Immature natural killer cell (primary cell): ENCODE data around the gene SIGLEC8. TPM values are rescaled to one million over a fixed set of nuclear protein-coding genes. Genes with fewer than 3 reads are reported as not detected.
A peak's percentile ranks its signal among the peaks of the same experiment; 100 is the strongest.
"Not testable (repeated sequence)": the region's sequence is repeated elsewhere in the genome, so short reads cannot be mapped to it uniquely, and the experiment has no call there.

Experiments used
- DNase-seq, 3 donors: peaks; one replicate each; pipeline ENCODE4 v3.0.0; 2022; ENCODE audit warnings: mixed read lengths in 1 of 3
- H3K27ac Mint-ChIP-seq, 6 donors: one replicate each; pipeline ENCODE4 v1.8.0; 2020; ENCODE audit warnings: mixed read lengths in 6 of 6, mild to moderate bottlenecking in 5 of 6, inconsistent platforms in 4 of 6, moderate library complexity in 3 of 6
- H3K27me3 Mint-ChIP-seq, 3 donors: one replicate each; pipeline ENCODE4 v1.8.0; 2020 to 2021; ENCODE audit warnings: low read depth in 3 of 3, mild to moderate bottlenecking in 3 of 3, mixed read lengths in 3 of 3, moderate library complexity in 3 of 3, inconsistent platforms in 1 of 3
- H3K36me3 Mint-ChIP-seq, 3 donors: one replicate each; pipeline ENCODE4 v1.8.0; 2020; ENCODE audit warnings: mixed read lengths in 3 of 3, inconsistent platforms in 2 of 3, mild to moderate bottlenecking in 2 of 3
- H3K4me1 Mint-ChIP-seq, 2 donors: one replicate each; pipeline ENCODE4 v1.8.0; 2020; ENCODE audit warnings: inconsistent platforms in 2 of 2, mild to moderate bottlenecking in 2 of 2, mixed read lengths in 2 of 2, moderate library complexity in 1 of 2
- H3K4me3 Mint-ChIP-seq, 5 donors: one replicate each; pipeline ENCODE4 v1.8.0; 2020; ENCODE audit warnings: mild to moderate bottlenecking in 5 of 5, mixed read lengths in 5 of 5, inconsistent platforms in 3 of 5, moderate library complexity in 3 of 5
- H3K9me3 Mint-ChIP-seq, 6 donors: one replicate each; pipeline ENCODE4 v1.8.0; 2020; ENCODE audit warnings: mild to moderate bottlenecking in 6 of 6, mixed read lengths in 6 of 6, inconsistent platforms in 4 of 6, moderate library complexity in 3 of 6
- polyA plus RNA-seq, 3 donors: library from polyadenylated mRNA; unstranded; fragments of 300-500 nt; fragmentation: Illumina TruSeq; gene quantifications; one replicate each; pipeline ENCODE4 v1.2.3, GENCODE V29; 2021

The SIGLEC8 gene
- polyA plus RNA-seq, 3 donors from 2014 or later: not detected

DNA sequence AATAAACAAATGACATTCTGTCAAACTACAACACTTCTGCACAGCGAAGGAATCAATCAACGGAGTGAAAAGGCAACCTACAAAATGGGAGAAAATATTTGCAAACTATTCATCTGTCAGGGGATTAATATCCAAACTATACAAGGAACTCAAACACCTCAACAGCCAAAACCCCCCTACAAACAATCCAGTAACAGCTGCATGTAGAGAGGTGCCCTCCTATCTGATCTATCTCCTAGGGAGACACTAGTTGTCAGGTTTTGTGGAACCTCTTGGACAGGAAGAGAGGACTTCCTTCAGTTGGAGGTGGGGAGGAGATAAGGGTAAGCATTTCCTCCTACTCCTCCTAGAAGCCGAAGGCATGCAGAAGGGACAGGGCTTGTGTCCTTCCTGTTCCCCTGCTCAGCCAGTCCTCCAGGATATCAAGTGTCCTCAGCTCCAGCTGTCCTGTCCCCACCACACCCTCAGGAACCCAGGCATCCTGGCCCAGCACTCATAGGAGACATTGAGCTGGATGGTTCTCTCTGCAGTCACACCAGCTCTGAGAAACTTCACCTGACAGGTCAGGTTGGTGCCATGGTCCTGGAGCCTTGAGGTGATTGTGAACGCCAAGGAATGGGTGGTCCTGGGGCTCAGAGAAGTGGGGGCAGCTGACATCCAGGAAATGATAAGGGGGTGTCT, 9.8 kb upstream of the SIGLEC8 start:
- Mint-ChIP-seq H3K27ac (no peak overlapping the region), H3K9me3 (no peaks in the 10 kb centered on the region), H3K27me3 (peaks cover 12 to 30% (median 14%) of the 10 kb centered on the region in 3 donors), H3K4me3 (no peak overlapping the region), H3K4me1 (peaks cover 10 to 28% of the 10 kb centered on the region in 2 donors), H3K36me3 (no peaks in the 10 kb centered on the region)
- no peak for DNase-seq

DNA sequence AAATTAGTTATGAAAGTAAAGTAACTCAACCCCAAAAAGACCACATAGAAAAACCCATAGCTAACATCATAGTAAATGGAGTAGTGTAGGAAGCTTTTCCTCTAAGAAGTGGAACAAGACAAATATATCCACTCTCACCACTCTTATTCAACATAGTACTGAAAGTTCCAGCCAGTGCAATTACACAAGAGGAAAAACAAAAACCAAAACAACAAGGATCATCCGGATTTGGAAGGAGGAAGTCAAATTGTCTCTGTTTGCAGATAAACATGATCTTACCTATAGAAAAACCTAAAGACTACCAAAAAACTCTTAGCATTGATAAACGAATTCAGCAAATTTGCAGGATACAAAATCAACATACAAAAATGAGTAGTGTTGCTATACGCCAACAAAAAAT, 8.5 kb upstream of the SIGLEC8 start:
- Mint-ChIP-seq H3K36me3 (no peaks in the 10 kb centered on the region), H3K27me3 (peaks cover 10 to 32% (median 15%) of the 10 kb centered on the region in 3 donors), H3K4me3 (no peak overlapping the region), H3K4me1 (peaks cover 17 to 35% of the 10 kb centered on the region in 2 donors), H3K27ac (no peak overlapping the region), H3K9me3 (no peaks in the 10 kb centered on the region)
- DNase-seq: no peak

DNA sequence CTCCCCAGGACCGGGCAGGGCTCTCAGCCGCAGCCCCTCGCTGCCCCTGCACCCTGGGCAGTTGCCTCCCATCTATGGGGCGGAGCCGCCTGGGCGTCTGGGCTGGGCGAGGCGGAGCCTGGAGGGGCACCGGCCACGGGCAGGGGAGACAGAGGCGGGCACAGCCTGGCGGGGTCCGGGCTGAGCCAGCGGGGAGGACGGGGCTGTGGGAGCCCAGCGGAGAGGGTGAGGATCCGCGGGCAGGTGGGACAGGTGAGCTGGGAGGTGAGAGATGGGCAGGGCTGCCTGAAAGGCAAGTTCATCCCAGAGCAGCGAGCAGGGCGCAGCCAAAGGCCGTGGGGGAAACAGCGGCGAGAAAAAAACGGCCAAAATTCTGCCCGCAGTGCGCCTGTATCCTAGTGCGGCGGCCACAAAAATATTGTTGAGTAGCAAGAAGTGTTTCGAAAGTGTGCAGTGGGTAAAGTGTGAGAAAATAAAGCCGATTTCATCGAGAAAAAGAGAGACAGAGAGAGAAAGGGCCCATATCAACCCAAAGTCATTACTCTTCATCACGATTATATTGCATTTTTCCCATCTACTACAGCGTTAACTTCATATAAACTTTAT, 5.8 kb upstream of the SIGLEC8 start:
- Mint-ChIP-seq H3K4me1 (peaks cover 22 to 47% of the 10 kb centered on the region in 2 donors), H3K4me3 (peak overlapping the region; percentile 30 to 67 (median 58)), H3K27me3 (peaks cover 18 to 42% (median 20%) of the 10 kb centered on the region in 3 donors), H3K27ac (peak overlapping the region in 1 of 6 donors; percentile 35)
- not testable (repeated sequence) for H3K9me3 Mint-ChIP-seq, H3K36me3 Mint-ChIP-seq, DNase-seq

DNA sequence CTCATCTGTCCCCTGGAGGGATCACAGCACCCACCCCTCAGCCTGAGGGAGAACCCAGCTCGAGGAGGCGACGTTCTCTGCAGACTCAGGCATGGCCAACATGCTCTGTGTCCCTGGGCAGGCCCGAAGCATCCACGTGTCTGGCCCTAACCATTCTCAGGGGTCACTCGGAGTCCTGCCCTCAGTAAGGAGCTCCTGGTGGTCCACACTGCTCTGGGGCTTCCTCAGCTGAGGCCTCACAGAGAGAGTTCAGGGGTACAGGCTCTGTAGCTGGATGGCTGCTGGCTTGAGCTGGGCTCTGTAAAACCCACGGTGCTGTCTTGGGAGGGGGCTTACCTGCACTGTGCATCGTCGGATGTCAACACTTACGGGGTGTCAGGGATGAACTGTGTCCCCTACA, 4.4 kb upstream of the SIGLEC8 start:
- peaks cover 16 to 37% (median 20%) of the 10 kb centered on the region in 3 donors for H3K27me3 Mint-ChIP-seq
- H3K27ac Mint-ChIP-seq: no peak overlapping the region
- H3K9me3 Mint-ChIP-seq: no peaks in the 10 kb centered on the region
- DNase-seq: no peak
- H3K36me3 Mint-ChIP-seq: no peaks in the 10 kb centered on the region
- H3K4me1 Mint-ChIP-seq: peaks cover 22 to 41% of the 10 kb centered on the region in 2 donors
- peak overlapping the region; percentile 54 to 71 (median 61) for H3K4me3 Mint-ChIP-seq

DNA sequence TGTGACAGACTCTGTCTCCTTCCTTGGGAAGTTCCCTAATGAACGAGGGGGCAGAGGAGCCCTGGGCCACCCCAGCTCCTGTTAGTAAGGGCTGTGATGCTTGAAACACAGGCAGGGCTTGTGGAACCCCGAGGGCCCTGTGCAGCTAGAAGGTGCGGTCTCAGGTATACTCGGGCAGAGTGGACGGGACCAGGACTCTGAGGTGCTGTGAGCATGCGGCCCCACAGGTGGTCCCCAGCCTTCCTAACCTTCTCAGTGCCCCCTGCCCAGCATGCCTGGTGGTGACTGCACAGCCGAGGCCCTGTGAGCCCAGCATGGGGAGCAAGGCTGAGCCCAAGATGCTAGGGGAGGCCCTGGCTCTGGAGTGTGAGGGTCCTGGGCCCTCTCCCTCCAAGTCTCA, 4.0 kb upstream of the SIGLEC8 start:
- no peak for DNase-seq
- no peaks in the 10 kb centered on the region for H3K36me3 Mint-ChIP-seq
- no peaks in the 10 kb centered on the region for H3K9me3 Mint-ChIP-seq
- no peak overlapping the region for H3K27ac Mint-ChIP-seq
- peaks cover 16 to 37% (median 20%) of the 10 kb centered on the region in 3 donors for H3K27me3 Mint-ChIP-seq
- peaks cover 22 to 38% of the 10 kb centered on the region in 2 donors for H3K4me1 Mint-ChIP-seq
- H3K4me3 Mint-ChIP-seq: peak overlapping the region in 1 of 5 donors; percentile 46

DNA sequence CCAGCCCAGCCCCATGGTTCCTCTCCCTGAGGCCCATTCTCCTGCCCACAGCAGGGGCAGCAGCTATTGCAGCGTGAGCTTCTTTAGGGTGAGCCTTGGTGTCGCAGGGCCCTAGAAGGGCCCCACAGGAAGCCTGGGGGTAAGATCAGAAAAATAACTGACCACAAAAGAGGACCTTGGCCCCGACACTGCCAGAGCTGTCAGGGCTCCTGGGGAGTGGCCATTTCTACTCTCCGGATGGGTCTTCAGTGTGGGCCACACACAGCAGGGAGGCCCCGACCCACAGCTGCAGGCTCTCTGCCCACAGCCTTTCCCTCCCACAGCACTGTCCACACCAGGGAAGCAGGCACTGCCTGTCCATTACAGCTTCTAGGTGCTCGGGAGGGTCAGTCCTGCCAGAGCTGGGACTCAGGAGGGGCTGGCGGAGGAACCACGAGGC, 3.5 kb upstream of the SIGLEC8 start:
- H3K9me3 Mint-ChIP-seq: no peaks in the 10 kb centered on the region
- H3K27ac Mint-ChIP-seq: no peak overlapping the region
- peak overlapping the region in 2 of 5 donors; percentile 10 to 46 for H3K4me3 Mint-ChIP-seq
- peak in 2 of 3 donors; percentile 22 to 26 for DNase-seq
- no peaks in the 10 kb centered on the region for H3K36me3 Mint-ChIP-seq
- H3K4me1 Mint-ChIP-seq: peaks cover 22 to 38% of the 10 kb centered on the region in 2 donors
- H3K27me3 Mint-ChIP-seq: peaks cover 16 to 35% (median 20%) of the 10 kb centered on the region in 3 donors

DNA sequence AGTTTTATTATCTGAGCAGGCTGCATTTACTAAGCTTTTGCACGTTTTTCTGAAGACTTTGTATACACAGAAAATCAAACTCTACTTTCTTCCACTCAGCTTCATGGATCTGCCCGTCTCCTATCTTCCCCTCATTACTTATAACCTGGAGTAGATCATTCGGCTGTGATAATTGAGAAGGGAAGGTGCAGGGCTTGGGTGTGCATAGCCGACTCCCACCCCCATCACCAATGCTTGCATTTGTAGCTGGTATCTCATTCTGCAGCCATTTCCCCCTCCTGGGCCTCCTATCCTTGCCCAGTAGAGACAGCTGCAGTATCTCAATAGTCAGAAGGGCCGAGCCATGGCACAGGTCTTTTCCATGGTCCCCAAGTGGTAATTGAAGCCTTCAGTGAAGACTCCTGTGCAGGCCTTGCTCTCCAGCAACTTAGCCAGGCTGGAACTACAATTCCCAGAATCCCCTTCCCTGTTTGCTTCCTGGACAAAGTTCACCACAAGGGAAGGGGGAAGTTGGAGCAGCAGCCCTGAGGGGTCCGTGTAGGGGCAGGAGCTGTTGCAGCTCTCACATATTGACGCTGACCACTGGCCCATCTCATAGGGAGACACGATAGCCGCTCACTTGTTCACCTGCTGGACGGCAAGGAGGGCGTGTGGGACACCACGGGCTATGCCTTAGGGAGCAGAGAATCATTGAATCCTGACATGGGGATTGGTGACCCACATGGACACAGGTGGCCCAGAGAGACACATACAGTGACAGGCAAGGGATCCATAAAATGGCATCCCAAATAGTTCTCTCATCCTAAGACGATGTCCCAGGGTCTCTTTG, 2.1 kb upstream of the SIGLEC8 start:
- peaks cover 10 to 25% (median 16%) of the 10 kb centered on the region in 3 donors for H3K27me3 Mint-ChIP-seq
- DNase-seq: no peak
- no peaks in the 10 kb centered on the region for H3K9me3 Mint-ChIP-seq
- H3K4me1 Mint-ChIP-seq: peaks cover 22 to 38% of the 10 kb centered on the region in 2 donors
- H3K4me3 Mint-ChIP-seq: no peak overlapping the region
- no peaks in the 10 kb centered on the region for H3K36me3 Mint-ChIP-seq
- no peak overlapping the region for H3K27ac Mint-ChIP-seq

DNA sequence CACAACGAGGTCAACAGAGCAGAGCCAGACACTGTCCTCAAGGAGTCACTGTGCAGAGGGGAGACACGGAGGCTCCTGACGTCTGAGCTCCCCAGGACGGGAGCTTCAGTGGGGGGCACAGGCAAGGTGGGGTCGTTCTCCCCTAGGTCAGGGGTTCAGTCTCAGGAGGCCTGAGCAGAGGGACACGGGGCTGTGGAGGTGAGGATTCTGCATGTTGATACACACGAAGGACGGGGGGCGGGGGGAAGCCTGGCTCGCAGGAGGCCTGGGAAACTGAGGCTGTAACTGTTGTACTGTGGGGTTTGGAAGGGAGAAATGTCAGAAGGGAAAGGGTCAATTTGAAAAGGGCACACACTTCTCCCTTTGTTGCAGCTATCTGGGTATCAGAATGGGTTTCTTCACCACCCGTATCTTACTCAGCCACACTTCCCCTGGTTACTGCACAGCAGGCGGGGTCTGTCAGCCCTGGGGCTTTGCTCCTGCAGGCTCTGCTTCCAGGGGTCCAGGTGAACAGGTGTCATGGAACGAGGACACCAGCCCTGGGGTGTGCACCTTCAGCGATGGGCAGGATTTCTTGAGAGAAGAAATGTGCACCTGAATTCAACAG, 748 bp upstream of the SIGLEC8 start:
- no peak overlapping the region for H3K4me3 Mint-ChIP-seq
- H3K27ac Mint-ChIP-seq: peak overlapping the region in 1 of 6 donors; percentile 30
- DNase-seq: no peak
- H3K9me3 Mint-ChIP-seq: no peaks in the 10 kb centered on the region
- no peaks in the 10 kb centered on the region for H3K36me3 Mint-ChIP-seq
- peaks cover 10 to 16% (median 14%) of the 10 kb centered on the region in 3 donors for H3K27me3 Mint-ChIP-seq
- H3K4me1 Mint-ChIP-seq: peaks cover 18 to 27% of the 10 kb centered on the region in 2 donors

DNA sequence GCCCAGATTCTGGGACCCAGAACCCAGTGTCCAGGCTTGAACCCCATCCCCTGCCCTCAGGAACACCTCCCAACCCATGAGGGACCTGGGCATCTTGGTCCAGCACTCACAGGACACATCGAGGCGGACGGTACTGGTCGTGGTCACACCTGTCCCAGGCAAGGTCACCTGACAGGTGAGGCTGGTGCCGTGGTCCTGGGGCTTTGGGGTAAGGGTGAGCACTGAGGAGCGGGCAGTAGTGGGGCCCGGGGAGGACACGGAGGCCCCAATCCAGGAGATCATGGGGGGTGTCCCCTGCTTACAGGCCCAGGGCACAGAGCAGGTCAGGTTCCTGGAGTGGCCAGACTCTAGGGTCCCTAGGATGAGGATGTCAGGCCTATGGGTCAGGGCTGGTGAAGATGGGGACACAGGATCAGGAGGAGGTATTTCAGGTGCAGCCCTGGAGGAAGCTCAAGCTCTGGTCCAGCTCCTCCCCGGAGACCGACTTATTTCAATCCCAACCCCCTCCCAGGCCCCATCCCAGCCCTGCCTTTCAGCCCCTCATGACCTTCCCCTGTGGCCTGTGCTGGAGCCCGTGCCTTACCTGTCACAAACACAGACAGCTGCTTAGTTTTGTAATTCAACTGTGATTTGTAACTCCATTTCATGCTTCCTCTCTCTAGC, 772 bp downstream of the SIGLEC8 start:
- peaks cover 8 to 16% of the 10 kb centered on the region in 2 donors for H3K4me1 Mint-ChIP-seq
- H3K9me3 Mint-ChIP-seq: no peaks in the 10 kb centered on the region
- DNase-seq: no peak
- no peaks in the 10 kb centered on the region for H3K36me3 Mint-ChIP-seq
- H3K4me3 Mint-ChIP-seq: no peak overlapping the region
- H3K27ac Mint-ChIP-seq: no peak overlapping the region
- H3K27me3 Mint-ChIP-seq: peaks cover 9 to 15% (median 10%) of the 10 kb centered on the region in 3 donors

DNA sequence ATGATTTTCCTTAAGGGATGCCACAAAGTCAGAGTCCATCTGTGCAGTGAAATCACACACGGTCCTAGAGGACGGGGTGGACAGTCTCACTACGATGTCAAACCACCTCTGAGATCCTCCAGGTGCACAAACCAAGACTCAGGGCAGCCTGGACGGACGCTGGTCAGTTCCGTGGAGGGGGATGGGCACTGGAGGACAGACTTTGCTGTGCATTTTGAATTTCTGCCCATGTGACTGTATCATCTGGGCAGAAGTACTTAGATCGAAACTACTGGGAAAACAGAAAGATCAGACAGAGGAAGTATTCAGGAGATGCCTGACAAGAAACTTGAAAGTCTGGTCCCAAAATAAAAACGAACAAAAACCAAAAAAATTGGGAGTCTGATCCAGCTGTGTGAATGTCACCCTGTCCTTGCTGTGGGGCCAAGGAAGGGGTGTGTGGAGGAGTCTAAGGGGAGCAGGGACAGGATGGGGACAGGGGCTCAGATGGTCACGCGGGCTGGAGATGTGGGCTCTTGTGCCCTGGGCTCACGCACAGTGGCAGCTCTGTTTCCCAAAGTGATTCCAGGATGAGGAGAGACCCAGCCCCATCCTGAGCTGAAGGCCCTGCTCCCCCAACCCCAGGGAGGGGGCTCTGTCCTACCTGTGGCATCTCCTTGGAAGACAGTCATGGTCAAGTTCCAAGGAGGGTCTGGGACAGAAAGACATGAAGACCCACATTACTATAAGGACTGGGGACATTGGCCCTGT, 1.5 kb downstream of the SIGLEC8 start:
- Mint-ChIP-seq H3K4me3 (no peak overlapping the region), H3K9me3 (no peaks in the 10 kb centered on the region), H3K27ac (no peak overlapping the region), H3K4me1 (peaks cover 5 to 12% of the 10 kb centered on the region in 2 donors), H3K36me3 (no peaks in the 10 kb centered on the region), H3K27me3 (peaks cover 8 to 18% (median 10%) of the 10 kb centered on the region in 3 donors)
- DNase-seq: no peak

DNA sequence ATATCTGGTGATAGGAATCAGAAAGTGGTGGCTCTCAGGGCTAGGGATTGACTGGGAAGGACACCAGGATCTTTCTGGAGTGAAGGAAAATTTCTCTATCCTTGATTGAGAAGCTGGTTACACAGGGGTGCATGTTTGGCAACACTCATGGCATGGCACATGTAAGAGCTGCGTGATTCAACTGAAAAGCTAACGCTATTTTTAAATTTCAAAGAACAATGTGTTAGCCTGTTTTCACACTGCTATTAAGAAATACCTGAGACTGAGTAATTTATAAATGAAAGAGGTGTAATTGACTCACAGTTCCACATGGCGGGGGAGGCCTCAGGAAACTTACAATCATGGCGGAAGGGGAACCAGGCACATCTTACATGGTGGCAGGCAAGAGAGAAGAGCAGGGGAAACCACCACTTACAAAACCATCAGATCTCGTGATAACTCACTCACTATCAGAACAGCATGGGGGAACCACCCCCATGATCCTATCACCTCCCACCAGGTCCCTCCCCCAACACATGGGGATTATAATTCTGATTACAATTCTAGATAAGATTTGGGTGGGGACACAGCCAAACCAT, 7.4 kb downstream of the SIGLEC8 start:
- no peaks in the 10 kb centered on the region for H3K36me3 Mint-ChIP-seq
- H3K27me3 Mint-ChIP-seq: peaks cover 0 to 23% (median 8%) of the 10 kb centered on the region in 3 donors
- no peak overlapping the region for H3K4me3 Mint-ChIP-seq
- no peak overlapping the region for H3K27ac Mint-ChIP-seq
- peaks cover 0 to 7% (median 0%) of the 10 kb centered on the region in 6 donors for H3K9me3 Mint-ChIP-seq
- no peak for DNase-seq
- peaks cover 12% of the 10 kb centered on the region in 2 donors for H3K4me1 Mint-ChIP-seq

DNA sequence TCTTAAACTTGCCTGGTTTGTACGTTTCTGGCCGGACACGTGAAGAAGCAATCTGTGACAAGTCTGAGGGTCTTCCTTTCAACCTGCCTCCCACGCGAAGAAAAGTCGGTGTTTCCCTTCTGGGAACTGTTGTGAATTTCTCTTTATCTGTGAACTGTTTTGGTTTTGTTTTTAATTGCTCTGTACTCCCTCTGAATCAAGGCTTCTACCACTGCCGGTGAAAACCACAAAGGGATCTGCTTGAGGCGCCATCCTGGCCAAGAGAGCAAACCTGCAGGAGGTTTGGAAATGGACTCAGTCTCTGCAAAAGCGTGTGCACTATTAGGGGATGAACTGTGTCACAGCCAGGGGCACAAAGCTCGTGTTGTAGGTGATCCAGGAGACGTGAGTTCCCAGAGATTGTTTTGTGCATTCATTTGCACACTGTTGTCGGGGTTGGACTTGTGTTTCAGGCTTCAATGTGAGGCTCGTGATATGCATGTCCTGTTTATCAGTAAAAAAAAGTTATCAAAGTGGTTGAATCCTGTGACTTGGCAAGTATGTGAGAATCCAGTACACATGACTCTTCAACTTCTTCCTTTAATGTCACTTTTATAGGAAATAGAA, 9.7 kb downstream of the SIGLEC8 start:
- no peak for DNase-seq
- Mint-ChIP-seq H3K4me3 (peak overlapping the region in 2 of 5 donors; percentile 13 to 40), H3K27ac (peak overlapping the region in 2 of 6 donors; percentile 14 to 41), H3K4me1 (peaks cover 12% of the 10 kb centered on the region in 2 donors), H3K9me3 (peaks cover 0 to 7% (median 0%) of the 10 kb centered on the region in 6 donors), H3K27me3 (peaks cover 0 to 21% (median 6%) of the 10 kb centered on the region in 3 donors), H3K36me3 (no peaks in the 10 kb centered on the region)
